Ascending aorta (tissue), 2 donors: ENCODE data around the gene TPST2. TPM values are rescaled to one million over a fixed set of nuclear protein-coding genes. Genes with fewer than 3 reads are reported as not detected.

ENCODE experiments used
- DNase-seq, 2 donors: peaks; one replicate each; pipeline ENCODE4 v3.0.0-alpha.2; 2019; ENCODE audit warnings: low spot score in 2 of 2
- H3K27ac ChIP-seq, 2 donors: fragments of 200-600 bp; sonication (generic); one replicate each; pipeline ENCODE4 v1.5.1; 2016 to 2017; ENCODE audit warnings: mild to moderate bottlenecking in 1 of 2
- H3K27me3 ChIP-seq: fragments of 200-600 bp; sonication (generic); one replicate; pipeline ENCODE4 v1.5.1; 2017
- H3K36me3 ChIP-seq, 2 donors: fragments of 200-600 bp; sonication (generic); one replicate each; pipeline ENCODE4 v1.5.1; 2016
- H3K4me1 ChIP-seq, 2 donors: fragments of 200-600 bp; sonication (generic); one replicate each; pipeline ENCODE4 v1.5.1; 2016 to 2017; ENCODE audit warnings: mild to moderate bottlenecking in 1 of 2
- H3K4me3 ChIP-seq, 2 donors: fragments of 200-600 bp; sonication (generic); one replicate each; pipeline ENCODE4 v1.5.1; 2016 to 2017; ENCODE audit warnings: mild to moderate bottlenecking in 1 of 2
- H3K9me3 ChIP-seq, 2 donors: fragments of 200-600 bp; sonication (generic); one replicate each; pipeline ENCODE4 v1.5.1; 2016
- CTCF ChIP-seq, 3 experiments: fragments of 200-600 bp in 2 of 3; fragments of 450-650 bp in 1 of 3; sonication (generic) in 2 of 3; IDR thresholded peaks; one replicate each; pipeline ENCODE4 v1.5.1; 2016 to 2019; ENCODE audit warnings: antibody characterized with exemption in 3 of 3, mild to moderate bottlenecking in 1 of 3, moderate library complexity in 1 of 3
- intact Hi-C: fragments of 100-400 bp; cut with DNase I; formaldehyde crosslinking; loops from one replicate; pipeline ENCODE4 v1.15.1; 2023
- total RNA-seq: library from RNA; depleted of rRNA; stranded (reverse); fragments of >200 nt; gene quantifications from one replicate; pipeline ENCODE4 v1.1.0, GENCODE V29; 2016

The TPST2 gene
- total RNA-seq, 1 donor from 2014 or later, result 251 TPM

- Histone ChIP-seq H3K27me3 (no peaks in the 10 kb centered on the region), H3K4me3 (no peak overlapping the region), H3K9me3 (no peaks in the 10 kb centered on the region), H3K4me1 (no peaks in the 10 kb centered on the region), H3K36me3 (peaks cover 0 to 3% of the 10 kb centered on the region in 2 donors), H3K27ac (no peak overlapping the region)
- intact Hi-C loops, result no loop called here
- DNase-seq, result no peak
- no peak for TF ChIP-seq CTCF (IDR thresholded peaks at IDR 0.05)
Measured at GRCh38 chr22:26559961-26560575, 29.9 kb downstream of the TPST2 start.

GRCh38 chr22:26558248-26558895 is 31.6 kb downstream of the TPST2 start:
- Histone ChIP-seq H3K9me3 (no peaks in the 10 kb centered on the region), H3K4me1 (no peaks in the 10 kb centered on the region), H3K27me3 (no peaks in the 10 kb centered on the region), H3K27ac (no peak overlapping the region), H3K4me3 (no peak overlapping the region), H3K36me3 (no peaks in the 10 kb centered on the region)
- intact Hi-C loops, result no loop called here
- DNase-seq, result no peak
- no peak for TF ChIP-seq CTCF (IDR thresholded peaks at IDR 0.05)

- no peaks in the 10 kb centered on the region for H3K27me3 ChIP-seq
- H3K4me3 ChIP-seq, result no peak overlapping the region
- no peak overlapping the region for H3K27ac ChIP-seq
- no peaks in the 10 kb centered on the region for H3K36me3 ChIP-seq
- DNase-seq, result no peak
- intact Hi-C loops, result no loop called here
- no peaks in the 10 kb centered on the region for H3K9me3 ChIP-seq
- H3K4me1 ChIP-seq, result no peaks in the 10 kb centered on the region
- TF ChIP-seq CTCF (IDR thresholded peaks at IDR 0.05), result no peak
Measured at GRCh38 chr22:26556904-26557303, 33.0 kb downstream of the TPST2 start.

- intact Hi-C loops, result no loop called here
- H3K27ac ChIP-seq, result no peak overlapping the region
Measured at GRCh38 chr22:26555478-26555877, 34.5 kb downstream of the TPST2 start.

GRCh38 chr22:26554956-26555355 is 35.0 kb downstream of the TPST2 start:
- DNase-seq, result no peak
- no peak overlapping the region for H3K27ac ChIP-seq
- no peak overlapping the region for H3K4me3 ChIP-seq
- intact Hi-C loops, result no loop called here
- peaks cover 3 to 5% of the 10 kb centered on the region in 2 donors for H3K4me1 ChIP-seq
- TF ChIP-seq CTCF (IDR thresholded peaks at IDR 0.05), result no peak
- H3K9me3 ChIP-seq, result no peaks in the 10 kb centered on the region
- no peaks in the 10 kb centered on the region for H3K36me3 ChIP-seq
- no peaks in the 10 kb centered on the region for H3K27me3 ChIP-seq

More at GRCh38 chr22:26555478-26555877, 34.5 kb downstream of the TPST2 start:
- TF ChIP-seq CTCF (IDR thresholded peaks at IDR 0.05), result no peak
- H3K27me3 ChIP-seq, result no peaks in the 10 kb centered on the region
- no peaks in the 10 kb centered on the region for H3K9me3 ChIP-seq
- peaks cover 3 to 5% of the 10 kb centered on the region in 2 donors for H3K4me1 ChIP-seq
- no peak for DNase-seq
- no peak overlapping the region for H3K4me3 ChIP-seq
- no peaks in the 10 kb centered on the region for H3K36me3 ChIP-seq
